ENCODE data around the gene NADSYN1.

Gene NADSYN1

DNA sequence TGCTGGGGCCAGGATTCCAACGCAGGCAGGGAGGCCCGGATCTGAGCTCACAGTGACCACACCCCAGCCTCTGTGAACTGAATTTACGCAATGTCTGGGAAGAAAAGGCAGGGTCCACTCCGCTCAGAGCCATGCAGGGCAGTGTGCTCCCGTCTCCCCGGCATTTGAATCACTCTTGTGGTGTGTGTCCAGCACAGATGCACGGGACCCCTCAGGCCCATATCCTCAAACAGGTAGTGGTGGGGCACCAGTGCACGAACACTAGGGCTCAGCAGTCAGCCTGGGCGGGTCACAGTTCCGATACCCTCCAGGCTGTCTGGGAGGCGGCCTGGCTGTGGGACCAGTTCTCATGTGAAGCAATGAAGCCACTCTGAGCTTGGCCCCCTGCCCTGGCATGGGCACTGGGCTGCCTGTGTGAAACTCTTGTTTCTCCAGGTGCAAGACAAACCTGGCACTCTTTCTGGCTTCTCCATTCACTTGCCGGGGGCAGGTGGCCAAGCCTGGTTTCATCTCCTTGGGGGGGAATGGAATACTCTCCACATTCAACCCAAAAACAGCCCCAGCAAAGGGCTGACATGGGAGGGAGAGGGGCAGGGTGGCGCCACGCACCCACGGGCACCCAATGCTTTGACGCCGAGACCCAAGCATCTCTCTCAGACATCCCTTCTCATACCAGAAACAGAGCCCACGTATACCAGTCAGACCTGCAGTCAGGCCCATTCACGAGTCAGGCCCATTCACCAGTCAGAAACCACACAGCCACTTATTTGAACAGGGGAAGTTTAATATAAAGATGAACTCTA, 19.2 kb upstream of the NADSYN1 start:
- no peak for DNase-seq

DNA sequence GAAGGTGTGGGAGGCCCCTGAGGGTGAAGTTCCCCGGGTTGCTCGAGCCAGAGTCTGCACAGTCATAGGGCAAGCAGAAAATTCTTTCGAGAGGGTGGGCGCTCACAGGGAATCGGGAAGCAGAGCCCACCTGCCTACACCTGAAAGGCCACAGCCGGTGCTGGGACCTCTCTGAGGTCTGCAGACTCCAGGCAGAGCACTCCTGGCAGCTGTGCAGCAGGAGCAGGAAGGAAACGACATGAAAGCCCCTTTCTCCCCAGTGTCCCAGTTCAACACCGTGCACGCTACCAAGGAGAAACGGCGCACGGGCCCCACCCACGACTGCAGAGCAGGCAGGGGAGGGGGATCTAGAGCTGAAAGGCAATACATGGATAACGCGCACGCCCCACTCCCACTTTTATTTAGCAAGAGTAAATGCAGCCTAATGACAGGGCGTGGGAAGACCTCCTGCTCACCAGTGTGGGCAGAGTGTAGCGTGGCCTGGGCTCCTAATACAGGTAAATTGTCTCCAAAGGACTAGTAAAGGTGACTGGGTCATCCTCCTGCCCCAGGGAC, 18.4 kb upstream of the NADSYN1 start:
- DNase-seq: no peak

DNA sequence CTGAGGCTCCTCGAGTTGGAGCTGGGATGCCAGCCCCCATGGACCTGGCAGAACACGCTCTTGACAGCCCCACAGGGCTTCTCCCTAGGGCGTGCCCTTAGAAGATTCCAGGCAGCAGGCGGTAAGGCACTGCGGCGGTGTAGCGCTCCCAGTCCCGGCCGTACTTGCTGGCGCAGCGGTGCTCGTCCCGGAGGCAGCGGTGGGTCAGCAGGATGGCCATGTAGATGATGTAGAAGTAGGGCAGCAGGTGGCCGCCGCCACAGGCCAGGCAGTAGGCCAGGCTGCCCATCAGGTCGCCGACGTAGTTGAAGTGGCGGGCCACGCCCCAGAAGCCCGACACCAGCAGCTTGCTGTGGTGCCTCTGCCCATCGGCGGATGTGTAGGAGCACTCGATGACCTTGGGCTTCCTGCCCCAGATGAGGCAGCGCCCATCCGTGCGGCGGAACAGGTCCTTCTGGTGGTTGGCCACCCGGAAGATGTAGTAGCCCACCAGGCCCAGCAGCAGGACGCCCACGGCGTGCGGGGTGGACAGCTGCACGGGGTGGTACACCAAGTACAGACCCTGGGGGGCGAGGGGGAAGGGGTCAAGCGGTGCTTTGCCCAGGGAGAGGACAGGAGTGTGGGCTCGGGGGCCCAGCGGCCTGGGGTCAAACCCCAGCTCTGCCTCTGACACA, 17.6 kb upstream of the NADSYN1 start:
- no peak for DNase-seq

DNA sequence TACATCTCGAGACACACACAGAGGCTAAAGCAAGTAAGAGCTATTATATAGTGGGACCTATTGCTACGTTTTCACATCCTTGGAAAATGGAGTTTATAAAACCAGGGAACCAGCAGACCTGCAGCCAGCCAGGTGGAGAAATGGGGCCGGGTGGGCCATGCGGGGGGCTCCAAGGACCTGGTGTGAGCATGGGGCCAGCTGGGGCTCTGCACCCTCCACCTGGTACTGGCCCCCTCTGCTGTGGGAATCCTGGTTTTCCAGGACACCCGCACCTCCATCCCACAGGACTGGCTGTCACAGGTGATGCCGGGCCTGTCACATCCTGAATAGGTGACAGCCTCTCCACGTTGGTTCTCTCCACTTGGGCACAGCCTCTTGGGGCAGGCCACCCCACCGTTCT, 16.1 kb upstream of the NADSYN1 start:
- DNase-seq: no peak

DNA sequence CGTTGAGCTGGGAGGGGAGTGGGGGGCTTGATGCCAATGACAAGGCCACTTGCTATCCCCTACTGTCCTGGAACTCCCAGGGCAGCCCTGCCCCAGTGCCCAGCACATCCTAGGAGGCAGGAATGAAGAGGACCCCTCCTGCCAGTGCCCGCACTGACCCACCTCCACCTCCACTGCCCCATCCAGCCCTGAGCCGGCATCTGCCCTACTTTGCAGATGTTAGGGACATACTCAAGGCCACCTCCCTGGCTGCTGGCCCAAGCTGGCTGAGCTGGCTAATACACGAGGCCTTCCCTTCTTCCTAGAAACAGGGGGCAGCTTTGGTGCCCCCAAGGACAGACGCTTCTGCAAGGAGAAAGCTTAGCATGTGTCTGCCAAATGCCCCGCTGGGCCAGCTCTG, 15.6 kb upstream of the NADSYN1 start:
- DNase-seq: no peak

DNA sequence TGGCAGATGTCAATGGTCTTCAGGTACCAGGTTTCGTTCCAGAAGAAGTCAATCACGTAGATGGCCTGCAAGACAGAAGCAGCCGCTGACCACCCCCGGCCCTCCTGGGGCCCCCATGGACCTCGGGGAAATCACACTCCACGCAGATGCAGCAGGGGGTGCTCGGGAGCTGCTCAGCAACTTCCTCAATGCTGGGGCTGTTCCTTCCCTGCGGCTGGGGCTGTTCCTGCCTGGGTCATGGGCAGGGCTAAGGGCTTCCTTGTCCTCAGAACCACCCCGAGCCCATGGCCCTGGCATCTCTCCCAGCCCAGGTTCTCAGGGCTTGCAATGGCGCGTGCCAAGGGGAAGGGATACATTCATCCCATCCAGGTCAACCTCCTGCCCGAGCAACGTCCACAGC, 15.1 kb upstream of the NADSYN1 start:
- DNase-seq: no peak

DNA sequence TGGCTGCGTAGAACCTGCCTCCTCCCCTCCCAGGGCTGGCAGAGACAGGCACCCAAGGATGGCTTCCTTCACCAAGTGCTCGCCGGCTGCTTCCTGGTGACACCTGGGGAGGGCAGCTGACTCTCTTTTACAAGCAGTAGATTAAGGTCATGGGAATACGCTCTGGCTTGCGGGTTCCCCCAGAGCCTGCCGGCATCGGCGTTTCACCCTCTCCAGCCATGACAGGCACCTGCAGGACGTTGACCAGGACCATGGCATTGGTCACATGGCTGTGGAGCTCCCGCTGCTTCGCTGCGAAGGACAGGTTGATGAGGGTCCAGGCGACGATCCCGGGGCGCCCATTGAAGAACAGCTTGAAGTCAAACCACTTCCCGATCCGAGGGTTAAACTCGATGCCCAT, 14.4 kb upstream of the NADSYN1 start:
- no peak for DNase-seq

DNA sequence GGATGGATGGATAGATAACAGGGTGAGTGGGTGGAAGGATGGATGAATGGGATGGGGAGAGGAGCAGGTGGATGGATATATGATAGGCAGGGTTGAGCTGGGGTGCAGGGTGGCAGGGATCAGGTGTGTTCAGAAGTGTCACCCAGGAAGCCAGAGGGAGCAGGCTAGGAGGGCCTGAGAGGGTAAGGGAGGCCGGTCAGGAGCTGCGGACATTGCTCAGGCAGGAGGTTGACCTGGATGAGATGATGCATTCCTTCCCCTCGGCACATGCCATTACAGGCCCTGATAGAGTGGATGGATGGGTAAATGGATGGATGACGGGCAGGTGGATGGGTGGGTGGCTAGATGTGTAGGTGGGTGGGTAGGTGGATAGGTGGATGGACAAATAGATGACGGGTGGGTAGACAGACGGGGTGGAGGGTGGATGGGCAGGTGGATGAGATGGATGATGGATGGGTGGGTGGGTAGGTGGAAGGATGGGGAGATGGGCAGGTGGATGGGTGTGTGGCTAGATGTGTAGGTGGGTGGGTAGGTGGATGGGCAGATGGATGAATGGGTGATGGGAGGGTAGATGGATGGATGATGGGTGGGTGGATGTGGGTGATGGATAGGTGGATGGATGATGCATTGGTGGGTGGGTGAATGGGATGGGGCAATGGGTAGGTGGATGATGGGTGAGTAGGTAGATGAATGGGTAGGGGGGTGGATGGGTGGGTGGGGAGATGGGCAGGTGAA, 12.8 kb upstream of the NADSYN1 start:
- DNase-seq: no peak

DNA sequence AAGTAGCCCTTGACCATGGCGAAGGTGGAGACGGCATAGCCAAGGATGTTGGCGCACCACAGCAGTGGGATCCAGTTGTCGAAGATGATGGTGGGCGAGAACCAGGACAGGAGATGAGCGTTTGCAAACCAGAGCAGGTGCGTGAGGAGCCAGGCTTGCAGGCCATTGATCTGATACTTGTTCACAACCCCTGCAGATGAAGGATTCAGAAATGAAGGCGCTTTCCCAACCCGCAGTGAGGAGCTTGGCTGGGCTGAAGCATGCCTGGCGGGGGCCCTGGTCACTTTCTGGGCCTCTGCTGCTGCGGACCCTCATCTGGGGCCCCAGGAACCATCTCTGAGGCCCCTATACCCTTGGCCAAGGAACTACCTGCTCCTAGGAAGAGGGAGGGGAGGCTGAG, 11.8 kb upstream of the NADSYN1 start:
- DNase-seq: no peak

DNA sequence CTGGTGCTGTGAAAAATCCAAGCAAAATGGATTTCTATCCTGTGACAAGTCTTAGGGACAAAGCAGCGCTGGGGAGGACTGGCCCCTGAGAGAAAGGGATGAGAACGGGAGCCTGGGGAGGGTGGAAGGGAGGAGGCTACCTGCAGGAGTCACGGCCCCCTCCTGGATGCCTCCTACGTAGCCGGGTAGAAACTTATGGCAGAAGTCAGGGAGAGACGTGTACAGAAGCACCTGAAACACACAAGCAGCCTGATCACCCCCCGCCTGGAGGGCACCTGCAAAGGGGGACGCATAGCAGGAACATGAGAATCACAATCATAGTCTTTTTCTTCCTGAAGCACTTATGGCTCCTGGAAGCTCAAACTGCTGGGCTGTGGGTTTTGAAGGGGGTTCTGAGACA, 10.9 kb upstream of the NADSYN1 start:
- no peak for DNase-seq

DNA sequence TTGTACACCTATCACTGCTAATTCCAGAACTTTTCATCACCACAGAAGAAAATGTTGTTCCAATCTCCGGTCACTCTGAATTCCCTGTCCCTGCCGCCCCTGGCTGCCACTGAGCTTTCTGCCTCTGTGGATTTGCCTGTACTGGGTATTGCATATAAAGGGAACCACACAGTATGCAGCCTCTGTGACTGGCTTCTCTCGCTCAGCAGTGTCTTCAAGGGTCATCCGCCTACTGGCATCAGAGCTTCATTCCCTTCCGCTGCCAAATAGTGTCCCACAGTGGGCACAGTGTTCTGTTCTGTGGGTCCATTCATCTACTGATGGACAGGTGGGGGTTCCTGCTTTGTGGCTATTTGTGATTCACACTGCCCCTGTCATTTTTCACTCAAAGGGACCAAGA, 10.1 kb upstream of the NADSYN1 start:
- DNase-seq: no peak

DNA sequence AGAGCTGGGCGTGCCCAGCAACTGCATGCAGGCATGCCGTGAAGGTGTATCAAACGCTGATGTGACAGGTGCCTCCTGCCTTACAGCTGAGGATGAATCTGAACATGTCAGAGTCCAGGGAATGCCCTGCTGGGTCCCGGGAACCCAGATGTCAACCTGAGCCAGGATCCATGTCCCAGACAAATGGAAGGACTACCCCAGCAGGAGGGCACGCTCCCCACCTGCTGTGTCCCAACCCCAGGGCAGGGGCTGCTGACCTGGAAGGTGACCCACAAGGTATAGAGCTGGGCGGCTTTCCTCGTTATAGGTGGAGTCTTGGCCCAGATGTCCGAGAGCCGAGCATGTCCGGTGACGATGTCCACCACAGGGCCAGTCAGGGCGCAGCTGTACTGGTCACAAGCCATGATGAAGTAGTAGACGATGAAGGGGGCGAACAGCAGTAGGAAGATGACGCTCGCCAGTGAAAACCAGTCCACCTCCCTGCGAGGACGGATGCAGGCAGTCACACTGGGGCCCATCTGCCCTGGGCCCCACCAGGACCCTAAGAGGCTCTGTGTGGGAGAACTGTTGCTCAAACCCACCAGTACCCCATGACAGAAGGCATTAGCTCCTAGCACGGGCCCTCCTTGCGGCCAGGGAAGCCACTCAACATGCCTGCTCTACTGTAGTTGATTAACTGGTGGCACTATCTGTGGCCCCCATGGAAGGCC, 9.1 kb upstream of the NADSYN1 start:
- DNase-seq: no peak

DNA sequence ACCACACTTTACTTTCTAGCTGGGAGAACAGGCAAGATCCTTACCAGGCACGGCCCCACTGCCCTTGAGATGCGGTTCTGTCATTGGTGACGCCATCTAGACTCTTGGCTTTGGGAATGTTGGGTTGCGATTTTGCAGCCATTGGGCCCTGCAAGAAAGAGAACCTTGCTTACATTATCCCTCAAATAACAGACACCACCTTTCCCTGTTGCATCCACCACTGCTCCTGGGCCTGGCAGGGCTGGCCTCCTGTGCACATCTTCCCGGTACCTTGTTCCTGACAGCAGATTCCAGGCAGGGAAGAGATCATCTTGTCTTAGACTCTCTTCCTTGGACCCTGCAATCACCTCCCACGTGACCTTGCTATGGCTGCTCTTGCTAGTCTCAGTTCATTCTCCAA, 8.2 kb upstream of the NADSYN1 start:
- no peak for DNase-seq

DNA sequence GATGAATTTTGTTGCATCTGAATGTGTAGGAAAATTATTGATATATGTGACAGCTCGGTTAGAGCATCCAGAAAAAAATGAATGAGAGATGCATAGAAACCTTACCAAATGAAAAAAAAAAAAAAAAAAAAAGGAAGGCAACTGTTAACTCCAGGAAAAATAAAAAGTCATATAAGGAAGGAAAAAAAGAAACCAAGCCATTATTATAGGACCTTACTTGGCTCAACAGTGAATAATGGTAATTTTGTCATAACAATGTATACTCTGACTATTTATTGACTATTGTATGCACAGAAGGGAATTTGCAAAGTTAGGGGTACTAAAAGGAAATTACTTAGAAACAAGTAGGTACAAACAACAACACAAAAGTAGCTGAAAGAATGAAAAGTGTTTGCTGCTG, 6.9 kb upstream of the NADSYN1 start:
- DNase-seq: no peak

DNA sequence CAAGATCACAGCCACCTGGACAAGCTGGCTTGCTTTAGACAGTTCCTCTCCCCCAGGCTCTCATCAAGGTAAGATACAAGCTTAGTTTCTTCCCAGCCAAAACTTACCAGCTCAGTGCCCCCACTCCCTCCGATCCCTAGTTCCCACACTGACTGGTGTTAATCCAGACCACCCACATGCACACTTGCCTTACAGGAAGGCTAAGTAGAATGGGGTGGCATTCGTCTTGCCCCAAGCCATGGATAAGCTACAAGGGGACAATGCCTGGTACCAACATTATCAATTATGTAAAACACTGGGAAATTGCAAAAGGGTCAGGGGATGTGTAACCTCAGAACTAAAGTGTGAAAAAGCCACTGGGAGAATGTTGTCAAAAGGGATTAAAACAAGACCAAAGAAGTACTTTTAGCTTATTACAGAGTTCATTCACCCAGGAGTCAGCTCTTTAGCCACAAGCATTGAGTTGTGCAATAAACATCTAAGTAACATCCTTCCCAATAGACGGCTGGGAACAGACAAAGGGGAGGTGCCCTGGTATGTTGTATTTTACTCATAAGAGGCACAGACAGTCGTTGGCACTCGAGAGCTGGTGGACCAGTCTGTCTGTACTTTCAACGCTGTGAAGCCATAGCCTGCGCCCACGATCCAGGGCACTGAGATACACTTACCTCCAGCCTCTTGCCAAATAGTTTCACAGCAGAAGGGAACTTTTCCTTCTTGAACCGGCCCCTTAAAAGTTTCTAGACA, 5.9 kb upstream of the NADSYN1 start:
- no peak for DNase-seq

DNA sequence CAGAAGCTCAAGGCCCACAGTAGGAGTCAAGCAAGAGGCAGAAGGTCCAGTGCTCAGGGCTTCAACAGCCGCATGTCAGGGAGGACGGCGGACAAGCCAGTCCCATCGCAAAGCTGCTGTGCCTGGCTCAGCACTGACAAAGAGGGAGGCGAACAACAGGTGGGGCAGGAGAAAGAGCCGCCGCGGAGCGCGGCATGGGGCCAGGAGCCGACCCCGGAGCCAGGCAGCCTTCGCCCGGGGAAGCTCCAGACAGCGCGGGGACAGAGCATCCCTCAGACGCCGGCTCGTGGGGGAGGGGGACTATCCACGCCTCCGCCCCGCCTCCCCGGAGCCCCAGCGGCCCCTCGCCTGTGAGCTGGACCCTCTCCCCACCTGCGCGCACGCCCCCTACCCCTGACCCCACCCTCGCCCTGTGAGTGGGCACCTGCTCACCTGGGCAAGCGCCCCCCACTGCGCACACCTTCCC, 5.2 kb upstream of the NADSYN1 start:
- DNase-seq: no peak

DNA sequence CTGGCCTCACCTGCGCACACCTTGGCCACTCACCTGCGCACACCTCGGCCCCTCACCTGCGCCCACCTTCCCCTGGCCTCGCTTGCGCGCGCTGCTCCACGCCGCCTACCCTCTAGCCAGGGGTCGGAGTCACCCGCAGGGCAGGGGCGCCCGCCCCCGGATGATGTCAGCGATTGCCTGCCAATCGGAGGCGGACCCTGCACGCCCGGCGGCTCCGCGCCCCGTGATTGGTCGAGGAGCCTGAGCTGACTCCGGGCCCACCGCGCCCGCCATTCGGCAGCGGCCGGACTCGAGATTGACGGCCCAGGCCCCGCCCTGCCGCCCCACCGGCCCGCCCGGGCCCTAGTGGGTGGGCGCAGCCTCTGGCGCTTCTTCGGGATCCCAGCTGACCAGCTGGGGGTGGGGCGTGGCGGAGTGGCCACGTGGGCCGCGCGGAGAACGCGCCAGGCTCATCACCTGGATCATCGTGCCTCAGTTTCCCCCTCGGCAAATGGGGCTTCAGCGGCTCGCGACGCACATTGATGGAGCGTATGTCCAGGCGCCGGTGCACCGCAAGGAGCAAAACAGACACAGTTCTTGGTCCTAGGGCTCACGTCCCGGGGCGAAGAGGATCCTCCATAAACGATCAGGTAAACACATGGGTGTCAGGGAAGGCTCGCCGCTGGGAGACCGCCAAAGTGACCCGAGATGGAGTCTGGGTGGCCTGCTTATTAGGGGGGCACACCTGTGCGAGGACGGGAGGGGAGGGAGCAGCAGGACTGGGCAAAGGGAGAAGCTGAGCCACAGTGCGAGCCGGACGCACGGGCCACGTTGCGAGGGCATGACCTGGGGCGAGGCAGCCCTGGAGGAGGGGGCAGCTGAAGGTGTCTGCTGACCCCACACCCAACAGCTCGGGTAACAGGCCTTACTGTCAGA, 4.5 kb upstream of the NADSYN1 start, which contains the start of gene DHCR7:
Gene DHCR7 (minus strand): TSS at position 137 of the 915 bp plus-strand sequence. CDS start 3,441 bp downstream, outside the sequence.
- DNase-seq: peak; percentile 91

DNA sequence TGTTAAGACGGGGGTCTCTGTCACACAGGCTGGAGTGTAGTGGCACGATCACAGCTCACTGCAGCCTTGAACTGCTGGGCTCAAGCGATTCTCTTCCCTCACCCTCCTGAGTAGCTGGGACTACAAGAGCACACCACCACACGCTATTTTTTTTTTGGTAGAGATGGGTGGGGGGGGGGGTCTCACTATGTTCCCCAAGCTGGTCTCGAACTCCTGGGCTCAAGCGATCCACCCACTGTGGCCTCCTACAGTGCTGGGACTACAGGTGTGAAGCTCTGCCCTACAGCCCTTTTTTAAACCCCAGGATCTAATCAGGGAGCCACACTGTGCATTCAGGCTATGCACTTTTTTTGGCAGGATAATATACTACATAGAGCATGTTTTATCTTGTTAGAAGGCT, 3.4 kb upstream of the NADSYN1 start:
- DNase-seq: no peak

DNA sequence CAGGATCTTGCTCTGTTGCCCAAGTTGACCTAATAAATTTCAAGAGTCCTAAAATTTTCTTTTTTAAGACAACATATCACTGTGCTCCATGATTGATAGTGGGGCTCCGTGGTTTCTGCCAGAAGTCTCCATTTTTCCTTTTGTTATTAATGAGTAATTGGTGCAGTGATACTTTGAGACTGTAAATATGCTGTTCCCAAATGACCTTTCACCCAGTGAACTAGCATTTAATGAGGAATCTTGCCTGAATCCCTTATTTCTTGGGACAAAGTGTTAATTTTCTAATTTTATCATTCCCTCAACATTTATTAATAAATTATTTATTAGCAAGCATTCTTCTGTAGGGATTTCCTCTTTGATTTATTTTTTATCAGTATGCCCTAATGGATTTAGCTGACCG, 2.5 kb upstream of the NADSYN1 start:
- no peak for DNase-seq

DNA sequence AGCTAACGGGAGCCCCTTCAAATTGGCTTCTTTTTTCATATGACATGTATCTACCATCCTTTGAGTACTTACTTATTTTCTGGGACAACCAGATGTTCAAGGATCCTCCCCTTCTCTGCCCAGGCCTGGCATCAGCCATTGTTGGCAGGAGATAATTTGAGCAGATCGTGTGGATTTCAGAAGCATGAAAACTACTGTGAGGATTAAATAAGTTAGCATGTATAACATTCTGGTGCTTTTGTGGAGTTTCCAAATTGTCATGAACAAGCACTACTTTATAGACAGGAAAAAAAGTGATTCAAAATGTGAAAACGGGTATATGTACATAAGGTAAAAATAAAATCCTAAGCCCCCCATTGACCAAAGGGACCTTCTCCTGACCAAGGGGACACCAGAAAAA, 2.1 kb upstream of the NADSYN1 start:
- no peak for DNase-seq

Data from NCI-H1436 (cell line).